ENCODE data around the gene CCT7. TPM values are rescaled to one million over a fixed set of nuclear protein-coding genes. Genes with fewer than 3 reads are reported as not detected.

CCT7 gene
- total RNA-seq, 6 experiments from 2014 or later, result 83.5 to 131 (median 99.4) TPM

DNA sequence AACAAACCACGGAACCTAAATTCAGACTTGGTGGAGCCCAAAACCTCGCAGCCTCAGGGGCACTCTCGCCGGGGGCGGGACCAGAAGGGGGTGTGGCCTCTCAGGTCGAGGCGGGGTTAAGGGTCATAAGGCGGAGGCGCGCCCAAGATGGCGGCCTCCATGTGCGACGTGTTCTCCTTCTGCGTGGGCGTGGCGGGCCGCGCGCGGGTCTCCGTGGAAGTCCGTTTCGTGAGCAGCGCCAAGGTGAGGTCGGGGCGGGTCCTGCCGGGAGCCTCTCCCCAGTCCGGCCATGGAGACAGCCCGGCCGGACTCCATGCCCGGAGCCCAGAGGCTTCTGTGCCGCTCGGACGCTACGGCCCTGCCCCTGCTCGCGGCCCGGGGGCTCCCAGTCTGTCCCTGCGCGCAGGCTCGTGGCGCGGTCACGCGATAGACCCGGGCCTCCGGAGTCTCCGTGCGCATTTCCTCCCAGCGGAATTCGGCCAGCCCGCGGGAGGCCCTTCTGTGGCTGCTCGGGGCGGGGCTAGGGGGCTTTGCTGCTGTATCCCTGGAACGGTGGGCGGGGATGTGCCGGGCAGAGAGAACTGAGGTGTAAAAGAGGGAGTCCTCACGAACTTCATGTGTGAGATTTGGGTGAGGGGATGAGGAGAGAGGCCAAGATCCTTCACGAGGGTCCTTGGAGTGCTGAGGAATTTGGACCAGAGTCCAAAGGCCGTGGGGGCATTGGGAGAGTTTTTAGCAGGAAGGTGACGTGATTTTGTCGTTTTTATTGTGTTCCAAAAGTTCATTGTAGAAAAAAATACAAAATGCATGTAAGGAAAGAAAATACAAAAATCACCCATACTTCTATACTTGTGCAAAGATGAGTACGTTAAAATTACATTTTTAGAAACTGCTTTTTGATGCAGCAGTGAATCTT is 19.7 kb upstream of the CCT7 start, which contains the start of gene SMYD5:
Gene SMYD5 (plus strand): TSS at position 126 of the 916 bp plus-strand sequence. CDS start 22 bp downstream, at position 148.
- Histone ChIP-seq H3K4me3 (peak within 1 kb of the TSS; percentile 80 to 91 (median 87)), H3K9me3 (no peaks in the 10 kb centered on the region), H3K4me1 (no peaks in the 10 kb centered on the region), H3K36me3 (no peaks in the 10 kb centered on the region), H3K27me3 (no peaks in the 10 kb centered on the region), H3K27ac (peak within 1 kb of the TSS; percentile 24 to 74 (median 26))
- intact Hi-C loops (cut with DNase I), result no loop called here
- peak; percentile 52 for TF ChIP-seq POLR2A (IDR thresholded peaks at IDR 0.05)
- TF ChIP-seq, protein P1, sequence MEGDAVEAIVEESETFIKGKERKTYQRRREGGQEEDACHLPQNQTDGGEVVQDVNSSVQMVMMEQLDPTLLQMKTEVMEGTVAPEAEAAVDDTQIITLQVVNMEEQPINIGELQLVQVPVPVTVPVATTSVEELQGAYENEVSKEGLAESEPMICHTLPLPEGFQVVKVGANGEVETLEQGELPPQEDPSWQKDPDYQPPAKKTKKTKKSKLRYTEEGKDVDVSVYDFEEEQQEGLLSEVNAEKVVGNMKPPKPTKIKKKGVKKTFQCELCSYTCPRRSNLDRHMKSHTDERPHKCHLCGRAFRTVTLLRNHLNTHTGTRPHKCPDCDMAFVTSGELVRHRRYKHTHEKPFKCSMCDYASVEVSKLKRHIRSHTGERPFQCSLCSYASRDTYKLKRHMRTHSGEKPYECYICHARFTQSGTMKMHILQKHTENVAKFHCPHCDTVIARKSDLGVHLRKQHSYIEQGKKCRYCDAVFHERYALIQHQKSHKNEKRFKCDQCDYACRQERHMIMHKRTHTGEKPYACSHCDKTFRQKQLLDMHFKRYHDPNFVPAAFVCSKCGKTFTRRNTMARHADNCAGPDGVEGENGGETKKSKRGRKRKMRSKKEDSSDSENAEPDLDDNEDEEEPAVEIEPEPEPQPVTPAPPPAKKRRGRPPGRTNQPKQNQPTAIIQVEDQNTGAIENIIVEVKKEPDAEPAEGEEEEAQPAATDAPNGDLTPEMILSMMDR (IDR thresholded peaks at IDR 0.05), result no peak
- DNase-seq, result peak; percentile 88 to 89 (median 89)
- WGBS (ENCODE audit: insufficient coverage, low coverage, low lambda C conversion rate, missing lambda C conversion rate), result under 1% methylated on average over 32 of the region's 64 CpGs
- peak; percentile 96 for ATAC-seq

DNA sequence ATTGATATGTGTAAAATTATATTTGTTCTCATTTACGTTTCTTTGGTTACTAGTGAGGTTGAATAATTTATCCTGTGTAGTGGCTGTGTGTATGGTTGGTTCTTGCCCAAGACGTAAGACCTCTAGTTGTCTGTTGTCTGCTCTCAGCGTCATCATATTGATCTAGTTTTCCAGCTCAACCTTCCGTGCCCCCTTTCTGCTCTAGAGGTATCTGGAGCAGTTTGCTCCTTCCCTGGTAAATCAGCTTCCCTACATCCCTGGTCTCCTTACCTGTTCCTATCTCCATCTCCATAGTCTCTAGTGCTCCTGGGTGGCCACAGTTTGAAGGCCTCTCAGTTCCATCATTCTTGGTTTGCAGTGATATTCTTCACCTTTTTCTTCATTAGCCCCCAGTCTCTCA is 18.9 kb upstream of the CCT7 start:
- H3K27me3 ChIP-seq, result no peaks in the 10 kb centered on the region
- H3K4me1 ChIP-seq, result no peaks in the 10 kb centered on the region
- no peak overlapping the region for H3K27ac ChIP-seq
- no peak for DNase-seq
- H3K4me3 ChIP-seq, result peak overlapping the region in 1 of 3 donors; percentile 91
- TF ChIP-seq, protein P1 (IDR thresholded peaks at IDR 0.05), result no peak
- TF ChIP-seq POLR2A (IDR thresholded peaks at IDR 0.05), result no peak
- intact Hi-C loops (cut with DNase I), result no loop called here
- no peaks in the 10 kb centered on the region for H3K9me3 ChIP-seq
- ATAC-seq, result no peak
- peaks cover 0 to 4% (median 0%) of the 10 kb centered on the region in 4 donors for H3K36me3 ChIP-seq
- 63% methylated on average over 4 of the region's 4 CpGs for WGBS (ENCODE audit: insufficient coverage, low coverage, low lambda C conversion rate, missing lambda C conversion rate)

DNA sequence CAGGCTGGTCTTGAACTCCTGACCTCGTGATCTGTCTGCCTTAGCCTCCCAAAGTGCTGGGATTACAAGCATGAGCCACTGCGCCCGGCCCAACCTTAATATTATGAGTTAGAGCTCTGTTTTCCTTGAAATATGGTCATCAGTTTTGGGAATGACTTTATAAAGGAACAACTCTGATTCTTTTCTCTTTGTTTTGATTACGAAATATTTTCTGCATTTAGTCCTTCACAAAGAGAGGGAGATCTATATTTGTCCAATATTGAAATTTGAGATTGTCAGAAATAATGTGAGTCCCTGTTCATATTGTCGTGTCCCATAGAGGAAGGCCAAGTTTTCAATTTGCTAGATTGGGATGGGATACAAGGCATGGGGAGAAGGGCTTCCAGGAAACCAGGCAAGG is 16.9 kb upstream of the CCT7 start:
- WGBS (ENCODE audit: insufficient coverage, low coverage, low lambda C conversion rate, missing lambda C conversion rate), result 88% methylated on average over 5 of the region's 5 CpGs
- no peak for TF ChIP-seq POLR2A (IDR thresholded peaks at IDR 0.05)
- TF ChIP-seq, protein P1 (IDR thresholded peaks at IDR 0.05), result no peak
- ATAC-seq (no peak), DNase-seq (peak in 1 of 3 donors; percentile 2)
- no peaks in the 10 kb centered on the region for H3K4me1 ChIP-seq
- no peak overlapping the region for H3K4me3 ChIP-seq
- no peaks in the 10 kb centered on the region for H3K9me3 ChIP-seq
- H3K36me3 ChIP-seq, result peaks cover 0 to 17% (median 9%) of the 10 kb centered on the region in 4 donors
- intact Hi-C loops (cut with DNase I), result no loop called here
- H3K27me3 ChIP-seq, result no peaks in the 10 kb centered on the region
- no peak overlapping the region for H3K27ac ChIP-seq

DNA sequence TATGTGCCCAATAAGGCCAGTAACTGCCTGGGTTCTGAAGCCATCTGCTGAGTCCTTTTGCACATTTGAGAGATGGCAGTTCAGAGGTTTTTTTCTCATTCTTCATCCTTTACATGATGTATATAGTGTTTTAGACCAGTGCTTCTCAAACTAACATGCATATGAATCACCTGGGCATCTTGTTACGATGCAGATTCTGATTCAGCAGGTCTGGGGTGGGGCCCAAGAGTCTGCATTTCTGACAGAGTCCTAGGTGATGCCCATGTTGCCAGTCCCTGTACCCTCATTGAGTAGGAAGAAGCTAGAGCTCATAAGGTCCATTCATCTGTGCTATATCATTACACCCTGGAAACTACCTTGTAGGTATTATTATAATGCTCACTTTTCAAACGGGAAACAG is 16.3 kb upstream of the CCT7 start:
- H3K27ac ChIP-seq, result no peak overlapping the region
- WGBS (ENCODE audit: insufficient coverage, low coverage, low lambda C conversion rate, missing lambda C conversion rate), result 100% methylated on average over 2 of the region's 2 CpGs

More for the DNA sequence above, 16.3 kb upstream of the CCT7 start:
- ATAC-seq, result no peak
- Histone ChIP-seq H3K4me3 (no peak overlapping the region), H3K4me1 (no peaks in the 10 kb centered on the region), H3K27me3 (no peaks in the 10 kb centered on the region), H3K36me3 (peaks cover 0 to 20% (median 10%) of the 10 kb centered on the region in 4 donors), H3K9me3 (no peaks in the 10 kb centered on the region)
- intact Hi-C loops (cut with DNase I), result no loop called here
- TF ChIP-seq POLR2A (IDR thresholded peaks at IDR 0.05), result no peak
- TF ChIP-seq, protein P1 (IDR thresholded peaks at IDR 0.05), result no peak
- DNase-seq, result no peak

Measured in right lobe of liver (tissue), 6 donors.